Liver (tissue), 2 donors: ENCODE results near the gene TGM5.

Experiments
- GABPA ChIP-seq, 2 donors: IDR thresholded peaks in 1 of 2; conservative IDR thresholded peaks in 1 of 2; 2 replicates each; pipeline ENCODE4 v1.6.1; 2016; ENCODE audit warnings: antibody characterized with exemption in 2 of 2, mild to moderate bottlenecking in 1 of 2, moderate library complexity in 1 of 2
- ZBTB33 ChIP-seq: IDR thresholded peaks from 2 replicates; pipeline ENCODE4 v1.6.1; 2016; ENCODE audit warnings: antibody characterized with exemption
- donor health status: healthy.

DNA sequence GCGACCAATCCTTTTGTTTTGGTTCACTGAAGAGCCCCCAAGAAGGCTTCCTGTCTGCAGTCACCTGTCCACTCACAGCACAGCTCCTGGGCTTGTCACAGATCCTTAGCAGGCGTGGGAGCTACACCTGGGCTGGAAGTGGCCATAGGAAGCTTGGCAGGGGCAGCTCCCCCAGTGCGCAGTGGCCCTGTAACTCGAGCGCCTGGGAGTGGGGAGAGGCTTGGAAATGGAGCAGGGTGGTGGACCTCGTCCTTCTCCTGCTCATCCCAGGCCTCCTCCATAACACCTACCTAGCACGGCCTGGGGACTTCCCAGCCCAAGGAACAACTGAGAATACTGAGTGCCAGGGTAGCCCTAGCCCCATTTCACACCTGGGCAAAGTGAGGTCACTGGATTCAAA, 19.3 kb upstream of the TGM5 start:
- TF ChIP-seq ZBTB33 (no peak), GABPA (IDR thresholded peaks at IDR 0.05 in 1 of 2, conservative IDR thresholded peaks at IDR 0.05 in 1 of 2) (no peak)
